IPS-NIHi7 (cell line): Measurements from ENCODE around the gene ACP2.
"Not testable (repeated sequence)": the region's sequence is repeated elsewhere in the genome, so short reads cannot be mapped to it uniquely, and the experiment has no call there.

Experiments used
- DNase-seq: peaks from one replicate; pipeline ENCODE4 v3.0.0; 2012; ENCODE audit warnings: mixed read lengths; ENCODE audit errors: extremely low spot score

Gene ACP2

GRCh38 chr11:47204637-47204989 lies 44.0 kb downstream of the ACP2 start:
- DNase-seq, result peak; percentile 63

GRCh38 chr11:47202576-47202975 lies 46.0 kb downstream of the ACP2 start:
- DNase-seq, result no peak

GRCh38 chr11:47201015-47201414 lies 47.6 kb downstream of the ACP2 start:
- no peak for DNase-seq

- not testable (repeated sequence) for DNase-seq
Measured at GRCh38 chr11:47198161-47198560, 50.5 kb downstream of the ACP2 start.

GRCh38 chr11:47192111-47192510 lies 56.5 kb downstream of the ACP2 start:
- no peak for DNase-seq

GRCh38 chr11:47191137-47191536 lies 57.5 kb downstream of the ACP2 start:
- not testable (repeated sequence) for DNase-seq
